ENCODE data around the gene KRTAP10-9.

GRCh38 chr21:44647222-44647552 is 20.3 kb downstream of the KRTAP10-9 start:
- no peak for TF ChIP-seq CTCF (IDR thresholded peaks at IDR 0.05; ENCODE audit: insufficient read depth, low read depth, low read length)
- TF ChIP-seq EZH2 (IDR thresholded peaks at IDR 0.05; ENCODE audit: insufficient read depth, low read length) = no peak

Measured in astrocyte (in vitro differentiated cells and primary cell).